Measurements from ENCODE around the gene NOTCH1.

NOTCH1 gene

GRCh38 chr9:136494012-136494411 lies 51.8 kb downstream of the NOTCH1 start:
- H3K36me3 ChIP-seq (ENCODE audit: low read depth), result peaks cover 25% of the 10 kb centered on the region
- DNase-seq (ENCODE audit: low spot score) (no peak), ATAC-seq (ENCODE audit: low read depth) (peak; percentile 13; the same call in 1 of the 3 replicates)
- no peak overlapping the region for H3K27ac ChIP-seq (ENCODE audit: poor library complexity, severe bottlenecking)
- no peak overlapping the region for H3K4me3 ChIP-seq (ENCODE audit: severe bottlenecking)
- H3K27me3 ChIP-seq (ENCODE audit: insufficient read depth, poor library complexity, severe bottlenecking), result no peaks in the 10 kb centered on the region
- no peak for TF ChIP-seq CTCF (IDR thresholded peaks at IDR 0.05; ENCODE audit: poor library complexity, severe bottlenecking)
- H3K9me3 ChIP-seq (ENCODE audit: severe bottlenecking), result no peaks in the 10 kb centered on the region
- H3K4me1 ChIP-seq (ENCODE audit: insufficient read depth, poor library complexity, severe bottlenecking), result no peaks in the 10 kb centered on the region

- Histone ChIP-seq H3K36me3 (ENCODE audit: low read depth) (peaks cover 21% of the 10 kb centered on the region), H3K4me3 (ENCODE audit: severe bottlenecking) (no peak overlapping the region), H3K9me3 (ENCODE audit: severe bottlenecking) (no peaks in the 10 kb centered on the region), H3K27ac (ENCODE audit: poor library complexity, severe bottlenecking) (no peak overlapping the region), H3K4me1 (ENCODE audit: insufficient read depth, poor library complexity, severe bottlenecking) (no peaks in the 10 kb centered on the region), H3K27me3 (ENCODE audit: insufficient read depth, poor library complexity, severe bottlenecking) (no peaks in the 10 kb centered on the region)
- DNase-seq (ENCODE audit: low spot score) (no peak), ATAC-seq (ENCODE audit: low read depth) (peak; percentile 32; the same call in 2 of the 3 replicates)
- no peak for TF ChIP-seq CTCF (IDR thresholded peaks at IDR 0.05; ENCODE audit: poor library complexity, severe bottlenecking)
Observed at GRCh38 chr9:136493567-136493971, 52.3 kb downstream of the NOTCH1 start.

GRCh38 chr9:136492978-136493522 lies 52.8 kb downstream of the NOTCH1 start:
- Histone ChIP-seq H3K36me3 (ENCODE audit: low read depth) (peaks cover 18% of the 10 kb centered on the region; the same call in 1 of the 2 replicates), H3K9me3 (ENCODE audit: severe bottlenecking) (no peaks in the 10 kb centered on the region), H3K4me1 (ENCODE audit: insufficient read depth, poor library complexity, severe bottlenecking) (no peaks in the 10 kb centered on the region), H3K4me3 (ENCODE audit: severe bottlenecking) (no peak overlapping the region), H3K27me3 (ENCODE audit: insufficient read depth, poor library complexity, severe bottlenecking) (no peaks in the 10 kb centered on the region), H3K27ac (ENCODE audit: poor library complexity, severe bottlenecking) (no peak overlapping the region)
- TF ChIP-seq CTCF (IDR thresholded peaks at IDR 0.05; ENCODE audit: poor library complexity, severe bottlenecking), result no peak
- ATAC-seq (ENCODE audit: low read depth) (no peak), DNase-seq (ENCODE audit: low spot score) (no peak)

GRCh38 chr9:136489731-136490130 lies 56.1 kb downstream of the NOTCH1 start:
- no peak overlapping the region for H3K4me3 ChIP-seq (ENCODE audit: severe bottlenecking)
- peaks cover 4% of the 10 kb centered on the region for H3K4me1 ChIP-seq (ENCODE audit: insufficient read depth, poor library complexity, severe bottlenecking)
- H3K36me3 ChIP-seq (ENCODE audit: low read depth), result no peaks in the 10 kb centered on the region
- DNase-seq (ENCODE audit: low spot score), result no peak
- no peak for TF ChIP-seq CTCF (IDR thresholded peaks at IDR 0.05; ENCODE audit: poor library complexity, severe bottlenecking)
- no peak overlapping the region for H3K27ac ChIP-seq (ENCODE audit: poor library complexity, severe bottlenecking)
- H3K27me3 ChIP-seq (ENCODE audit: insufficient read depth, poor library complexity, severe bottlenecking), result no peaks in the 10 kb centered on the region
- no peaks in the 10 kb centered on the region for H3K9me3 ChIP-seq (ENCODE audit: severe bottlenecking)
- no peak for ATAC-seq (ENCODE audit: low read depth)
